Peyer's patch (tissue), 4 donors: ENCODE measurements around the gene SPDYE2.
"Not testable (repeated sequence)": the region's sequence is repeated elsewhere in the genome, so short reads cannot be mapped to it uniquely, and the experiment has no call there.

Source experiments
- CTCF ChIP-seq, 6 experiments: fragments of 450-650 bp in 4 of 6; fragments of 200-600 bp in 2 of 6; sonication (generic) in 1 of 6; IDR thresholded peaks; one replicate each; pipeline ENCODE4 v1.5.1; 2017 to 2019; ENCODE audit warnings: antibody characterized with exemption in 6 of 6, mild to moderate bottlenecking in 3 of 6, moderate library complexity in 1 of 6
- POLR2A ChIP-seq, 2 donors: fragments of 450-650 bp; IDR thresholded peaks; one replicate each; pipeline ENCODE4 v1.5.1; 2017; ENCODE audit warnings: antibody characterized with exemption in 2 of 2, mild to moderate bottlenecking in 2 of 2, moderate library complexity in 2 of 2

DNA sequence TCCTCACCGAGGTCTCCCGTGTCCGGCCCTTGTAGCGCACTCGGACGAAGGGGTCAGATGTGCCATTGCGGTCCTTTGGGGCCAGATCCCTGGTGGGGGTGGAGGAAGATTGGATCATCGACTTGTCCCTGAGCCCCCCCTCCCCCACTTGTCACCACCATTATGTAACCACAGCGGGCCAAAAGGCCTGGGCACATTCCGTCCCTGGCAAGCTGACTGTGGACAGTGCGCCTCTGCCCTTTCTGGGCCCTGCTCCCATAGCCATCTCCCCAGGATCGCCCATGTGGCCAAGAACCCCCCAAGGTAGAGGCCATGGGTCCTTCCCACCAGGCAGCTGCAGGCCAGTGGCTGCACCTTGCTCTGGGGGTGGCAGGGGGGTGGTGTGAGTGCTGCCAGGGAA lies 51.3 kb downstream of the SPDYE2 start:
- not testable (repeated sequence) for TF ChIP-seq CTCF, POLR2A (IDR thresholded peaks at IDR 0.05)
